Endothelial cell (in vitro differentiated cells): Measurements from ENCODE around the gene C3orf80. TPM values are rescaled to one million over a fixed set of nuclear protein-coding genes. Genes with fewer than 3 reads are reported as not detected.

Source experiments
- DNase-seq: peaks from one replicate; pipeline ENCODE4 v3.0.0; 2021; ENCODE audit warnings: low spot score
- H3K27ac Mint-ChIP-seq: one replicate; pipeline ENCODE4 v1.8.0; 2021; ENCODE audit warnings: mixed read lengths, inconsistent platforms; ENCODE audit not compliant: unreplicated experiment
- H3K27me3 Mint-ChIP-seq: one replicate; pipeline ENCODE4 v1.8.0; 2021; ENCODE audit warnings: mild to moderate bottlenecking, moderate library complexity, mixed read lengths, inconsistent platforms; ENCODE audit not compliant: unreplicated experiment
- H3K36me3 Mint-ChIP-seq: one replicate; pipeline ENCODE4 v1.8.0; 2021; ENCODE audit warnings: mild to moderate bottlenecking, low read depth, mixed read lengths, inconsistent platforms; ENCODE audit not compliant: unreplicated experiment
- H3K4me1 Mint-ChIP-seq: one replicate; pipeline ENCODE4 v1.8.0; 2021; ENCODE audit warnings: mild to moderate bottlenecking, mixed read lengths, inconsistent platforms; ENCODE audit not compliant: unreplicated experiment
- H3K4me3 Mint-ChIP-seq: one replicate; pipeline ENCODE4 v1.8.0; 2021; ENCODE audit warnings: mild to moderate bottlenecking, mixed read lengths, inconsistent platforms; ENCODE audit not compliant: unreplicated experiment
- H3K9me3 Mint-ChIP-seq: one replicate; pipeline ENCODE4 v1.8.0; 2021; ENCODE audit warnings: mixed read lengths, inconsistent platforms; ENCODE audit not compliant: unreplicated experiment
- total RNA-seq: library from RNA; stranded (reverse); fragmentation: NEBNext Ultra II Directional; extraction: Animal tissue kit (Norgen Biotek cat#: 25700); gene quantifications from one replicate; pipeline ENCODE4 v1.2.1, GENCODE V29; 2021; ENCODE audit not compliant: unreplicated experiment
- TF ChIP-seq, protein P1 (sequence below): fragments of 200-600 bp; sonication (generic); IDR thresholded peaks from one replicate; pipeline ENCODE4 v1.5.0; 2021; ENCODE audit warnings: antibody characterized with exemption; ENCODE audit not compliant: unreplicated experiment

The C3orf80 gene
- total RNA-seq, 1 donor from 2014 or later = not detected

DNA sequence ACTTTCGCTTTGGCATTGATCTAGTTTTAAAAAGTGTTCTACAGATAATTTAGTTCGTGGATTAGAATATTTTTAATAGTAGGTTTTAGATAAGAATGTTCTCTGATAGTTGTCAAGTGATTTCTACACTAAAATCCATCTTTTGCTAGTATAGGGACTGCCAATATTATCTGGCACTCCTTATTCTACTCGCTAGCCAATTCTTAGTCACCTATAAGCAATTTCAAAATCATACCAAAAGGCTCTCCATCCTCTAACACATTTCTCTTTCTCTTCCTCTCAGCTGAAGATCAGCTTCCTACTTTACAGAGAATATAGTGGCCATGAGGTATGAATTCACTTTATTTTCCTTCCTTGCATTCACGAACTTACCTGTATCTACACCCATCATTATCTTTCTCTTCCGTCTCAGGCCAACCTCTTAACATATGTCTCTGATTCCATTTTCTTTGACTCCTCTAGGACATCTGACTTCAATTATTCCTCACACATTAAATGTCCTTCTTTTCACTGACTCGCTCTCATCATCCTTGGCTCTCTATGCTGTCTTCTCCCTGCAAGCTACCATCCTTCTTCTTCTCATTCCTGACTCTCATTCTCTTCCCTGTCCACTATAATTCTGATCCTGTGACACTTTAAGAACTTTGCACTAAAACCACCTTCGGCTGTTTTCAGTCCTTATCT is 35.5 kb downstream of the C3orf80 start:
- TF ChIP-seq, protein P1, sequence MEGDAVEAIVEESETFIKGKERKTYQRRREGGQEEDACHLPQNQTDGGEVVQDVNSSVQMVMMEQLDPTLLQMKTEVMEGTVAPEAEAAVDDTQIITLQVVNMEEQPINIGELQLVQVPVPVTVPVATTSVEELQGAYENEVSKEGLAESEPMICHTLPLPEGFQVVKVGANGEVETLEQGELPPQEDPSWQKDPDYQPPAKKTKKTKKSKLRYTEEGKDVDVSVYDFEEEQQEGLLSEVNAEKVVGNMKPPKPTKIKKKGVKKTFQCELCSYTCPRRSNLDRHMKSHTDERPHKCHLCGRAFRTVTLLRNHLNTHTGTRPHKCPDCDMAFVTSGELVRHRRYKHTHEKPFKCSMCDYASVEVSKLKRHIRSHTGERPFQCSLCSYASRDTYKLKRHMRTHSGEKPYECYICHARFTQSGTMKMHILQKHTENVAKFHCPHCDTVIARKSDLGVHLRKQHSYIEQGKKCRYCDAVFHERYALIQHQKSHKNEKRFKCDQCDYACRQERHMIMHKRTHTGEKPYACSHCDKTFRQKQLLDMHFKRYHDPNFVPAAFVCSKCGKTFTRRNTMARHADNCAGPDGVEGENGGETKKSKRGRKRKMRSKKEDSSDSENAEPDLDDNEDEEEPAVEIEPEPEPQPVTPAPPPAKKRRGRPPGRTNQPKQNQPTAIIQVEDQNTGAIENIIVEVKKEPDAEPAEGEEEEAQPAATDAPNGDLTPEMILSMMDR = no peak
- Mint-ChIP-seq H3K9me3 (no peaks in the 10 kb centered on the region), H3K36me3 (no peaks in the 10 kb centered on the region), H3K27ac (no peak overlapping the region), H3K27me3 (no peaks in the 10 kb centered on the region), H3K4me3 (no peak overlapping the region), H3K4me1 (peaks cover 2% of the 10 kb centered on the region)
- DNase-seq = no peak

DNA sequence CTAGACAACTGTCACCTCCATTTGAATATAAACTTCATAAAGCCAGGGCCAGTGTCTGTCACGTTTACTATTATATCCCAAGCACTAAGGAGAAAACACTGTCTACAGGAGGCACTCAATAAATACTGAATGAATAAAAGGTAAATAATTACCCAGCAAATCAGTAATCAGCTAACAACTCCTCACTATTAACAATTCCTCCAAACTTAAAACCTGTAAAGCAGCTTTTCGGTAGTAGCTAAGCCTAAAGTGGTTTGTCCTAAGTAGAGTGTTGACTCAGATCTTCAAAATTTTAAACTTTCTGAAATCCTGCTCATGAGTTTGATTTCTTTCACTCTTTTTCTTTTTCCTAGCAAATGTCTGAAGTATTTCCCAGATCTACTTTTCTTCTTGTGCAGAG is 39.9 kb downstream of the C3orf80 start:
- Mint-ChIP-seq H3K4me1 (no peaks in the 10 kb centered on the region), H3K4me3 (no peak overlapping the region), H3K9me3 (no peaks in the 10 kb centered on the region), H3K36me3 (no peaks in the 10 kb centered on the region), H3K27ac (no peak overlapping the region), H3K27me3 (no peaks in the 10 kb centered on the region)
- no peak for DNase-seq
- TF ChIP-seq, protein P1 = no peak

Other genes with a start within 250 kb of the C3orf80 start
- gene IL12A, start 236.6 kb upstream of the C3orf80 start, total RNA-seq = 0.67 TPM
- 33.2 TPM for gene IFT80, start 173.8 kb downstream of the C3orf80 start, total RNA-seq
- 69.4 TPM for gene SMC4, start 174.2 kb downstream of the C3orf80 start, total RNA-seq
- 12.8 TPM for gene TRIM59, start 224.4 kb downstream of the C3orf80 start, total RNA-seq